ENCODE data around the gene C17orf50. TPM values are rescaled to one million over a fixed set of nuclear protein-coding genes. Genes with fewer than 3 reads are reported as not detected.
A peak's percentile ranks its signal among the peaks of the same experiment; 100 is the strongest.

The C17orf50 gene
- total RNA-seq, 4 donors from 2014 or later, result not detected

DNA sequence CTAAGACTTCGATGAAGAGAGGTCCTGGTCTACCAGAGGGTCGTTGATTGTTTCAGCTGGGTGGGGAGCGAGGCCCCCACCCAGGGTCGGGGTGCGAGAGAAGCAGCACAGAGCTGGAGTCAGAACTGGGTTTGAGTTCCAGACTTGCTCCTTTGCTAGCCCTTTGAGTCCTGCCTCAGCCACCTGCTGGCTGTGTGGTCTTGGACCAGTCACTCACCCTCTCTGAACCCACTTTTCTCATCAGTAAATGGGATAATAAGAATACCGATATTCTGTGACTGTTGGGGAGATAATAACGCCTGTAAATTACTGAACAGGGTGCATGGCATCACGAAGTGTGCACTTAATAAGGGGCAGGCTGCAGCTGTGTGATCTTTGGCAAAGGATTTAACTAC, 35.2 kb downstream of the C17orf50 start:
- 32% methylated on average over 8 of the region's 8 CpGs for WGBS
- Histone ChIP-seq H3K4me3 (peak overlapping the region; percentile 55), H3K27me3 (peaks cover 10% of the 10 kb centered on the region), H3K36me3 (no peaks in the 10 kb centered on the region), H3K4me1 (peaks cover 44% of the 10 kb centered on the region), H3K27ac (no peak overlapping the region), H3K9me3 (no peaks in the 10 kb centered on the region)
- TF ChIP-seq POLR2A (IDR thresholded peaks at IDR 0.05), result no peak
- TF ChIP-seq, protein P1, sequence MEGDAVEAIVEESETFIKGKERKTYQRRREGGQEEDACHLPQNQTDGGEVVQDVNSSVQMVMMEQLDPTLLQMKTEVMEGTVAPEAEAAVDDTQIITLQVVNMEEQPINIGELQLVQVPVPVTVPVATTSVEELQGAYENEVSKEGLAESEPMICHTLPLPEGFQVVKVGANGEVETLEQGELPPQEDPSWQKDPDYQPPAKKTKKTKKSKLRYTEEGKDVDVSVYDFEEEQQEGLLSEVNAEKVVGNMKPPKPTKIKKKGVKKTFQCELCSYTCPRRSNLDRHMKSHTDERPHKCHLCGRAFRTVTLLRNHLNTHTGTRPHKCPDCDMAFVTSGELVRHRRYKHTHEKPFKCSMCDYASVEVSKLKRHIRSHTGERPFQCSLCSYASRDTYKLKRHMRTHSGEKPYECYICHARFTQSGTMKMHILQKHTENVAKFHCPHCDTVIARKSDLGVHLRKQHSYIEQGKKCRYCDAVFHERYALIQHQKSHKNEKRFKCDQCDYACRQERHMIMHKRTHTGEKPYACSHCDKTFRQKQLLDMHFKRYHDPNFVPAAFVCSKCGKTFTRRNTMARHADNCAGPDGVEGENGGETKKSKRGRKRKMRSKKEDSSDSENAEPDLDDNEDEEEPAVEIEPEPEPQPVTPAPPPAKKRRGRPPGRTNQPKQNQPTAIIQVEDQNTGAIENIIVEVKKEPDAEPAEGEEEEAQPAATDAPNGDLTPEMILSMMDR (IDR thresholded peaks at IDR 0.05), result no peak
- no peak for TF ChIP-seq POLR2AphosphoS5 (IDR thresholded peaks at IDR 0.05)
- no peak for TF ChIP-seq EP300 (IDR thresholded peaks at IDR 0.05)
- no peak for DNase-seq (ENCODE audit: low spot score in 2 of 2)

DNA sequence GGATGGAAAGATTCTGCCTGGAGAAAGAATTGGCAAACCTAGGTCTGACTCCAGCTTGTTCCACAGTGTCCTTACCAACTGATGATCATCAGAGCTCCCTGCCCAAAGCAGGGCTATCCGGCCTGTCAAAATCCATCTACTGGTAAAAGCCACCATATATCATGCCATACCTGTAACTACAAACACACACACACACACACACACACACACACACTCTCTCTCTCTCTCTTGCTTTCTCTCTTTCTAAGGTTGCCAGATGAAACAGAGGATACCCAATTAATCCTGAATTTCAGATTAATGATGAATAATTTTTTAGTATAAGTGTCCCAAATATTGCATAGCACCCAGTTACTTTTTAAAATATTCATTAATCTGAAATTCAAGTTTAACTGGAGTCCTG, 36.3 kb downstream of the C17orf50 start:
- Histone ChIP-seq H3K9me3 (no peaks in the 10 kb centered on the region), H3K4me1 (peaks cover 50% of the 10 kb centered on the region), H3K4me3 (no peak overlapping the region), H3K27ac (no peak overlapping the region), H3K36me3 (no peaks in the 10 kb centered on the region), H3K27me3 (peaks cover 10% of the 10 kb centered on the region)
- no peak for DNase-seq (ENCODE audit: low spot score in 2 of 2)
- TF ChIP-seq, protein P1 (IDR thresholded peaks at IDR 0.05), result no peak
- TF ChIP-seq POLR2AphosphoS5 (IDR thresholded peaks at IDR 0.05), result no peak
- no peak for TF ChIP-seq EP300 (IDR thresholded peaks at IDR 0.05)
- no peak for TF ChIP-seq POLR2A (IDR thresholded peaks at IDR 0.05)
- WGBS, result 93% methylated on average over 1 of the region's 1 CpG

DNA sequence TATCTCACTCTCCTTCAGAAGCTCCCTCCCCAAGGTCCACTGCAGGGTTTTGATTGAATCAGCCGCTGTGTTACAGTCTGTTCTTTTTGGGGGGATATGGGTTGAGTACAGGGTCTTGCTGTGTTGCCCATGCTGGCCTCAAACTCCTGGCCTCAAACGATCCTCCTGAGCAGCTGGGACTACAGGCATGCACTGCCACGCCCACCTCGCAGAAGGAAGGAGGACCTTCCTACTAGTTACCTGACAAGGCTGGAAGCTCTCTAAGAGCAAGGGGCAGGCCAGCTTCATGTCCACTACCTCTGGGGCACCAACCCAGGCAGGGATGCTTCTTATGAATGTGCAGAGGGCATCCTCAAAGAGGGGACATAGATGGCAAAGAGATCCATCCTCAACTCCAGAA, 36.7 kb downstream of the C17orf50 start:
- Histone ChIP-seq H3K4me3 (no peak overlapping the region), H3K27me3 (peaks cover 10% of the 10 kb centered on the region), H3K4me1 (peaks cover 51% of the 10 kb centered on the region), H3K36me3 (no peaks in the 10 kb centered on the region), H3K27ac (no peak overlapping the region), H3K9me3 (no peaks in the 10 kb centered on the region)
- TF ChIP-seq, protein P1 (IDR thresholded peaks at IDR 0.05), result no peak
- no peak for DNase-seq (ENCODE audit: low spot score in 2 of 2)
- 52% methylated on average over 4 of the region's 4 CpGs for WGBS

DNA sequence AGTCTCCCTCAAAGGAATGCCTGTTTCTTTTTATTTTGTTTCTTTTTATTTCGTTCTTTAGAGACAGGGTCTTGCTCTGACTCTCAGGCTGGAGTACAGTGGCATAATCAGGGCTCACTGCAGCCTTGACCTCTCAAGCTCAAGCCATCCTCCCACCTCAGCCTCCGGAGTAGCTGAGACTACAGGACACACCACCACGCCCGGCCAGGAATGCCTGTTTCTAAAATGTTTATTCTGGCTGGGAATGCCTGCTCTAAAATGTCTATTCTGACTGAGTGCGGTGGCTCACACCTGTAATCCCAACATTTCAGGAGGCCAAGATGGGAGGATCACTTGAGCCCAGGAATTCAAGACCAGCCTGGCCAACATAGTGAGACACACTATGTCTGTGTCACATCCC, 37.2 kb downstream of the C17orf50 start:
- Histone ChIP-seq H3K27me3 (peaks cover 10% of the 10 kb centered on the region), H3K4me1 (peaks cover 46% of the 10 kb centered on the region), H3K27ac (no peak overlapping the region), H3K9me3 (no peaks in the 10 kb centered on the region), H3K36me3 (no peaks in the 10 kb centered on the region), H3K4me3 (no peak overlapping the region)
- peak in 1 of 2 donors; percentile 68 for DNase-seq (ENCODE audit: low spot score in 2 of 2)
- TF ChIP-seq POLR2AphosphoS5 (IDR thresholded peaks at IDR 0.05) (no peak), EP300 (IDR thresholded peaks at IDR 0.05) (no peak), POLR2A (IDR thresholded peaks at IDR 0.05) (no peak)
- TF ChIP-seq, protein P1 (IDR thresholded peaks at IDR 0.05), result no peak
- WGBS, result 73% methylated on average over 5 of the region's 5 CpGs

DNA sequence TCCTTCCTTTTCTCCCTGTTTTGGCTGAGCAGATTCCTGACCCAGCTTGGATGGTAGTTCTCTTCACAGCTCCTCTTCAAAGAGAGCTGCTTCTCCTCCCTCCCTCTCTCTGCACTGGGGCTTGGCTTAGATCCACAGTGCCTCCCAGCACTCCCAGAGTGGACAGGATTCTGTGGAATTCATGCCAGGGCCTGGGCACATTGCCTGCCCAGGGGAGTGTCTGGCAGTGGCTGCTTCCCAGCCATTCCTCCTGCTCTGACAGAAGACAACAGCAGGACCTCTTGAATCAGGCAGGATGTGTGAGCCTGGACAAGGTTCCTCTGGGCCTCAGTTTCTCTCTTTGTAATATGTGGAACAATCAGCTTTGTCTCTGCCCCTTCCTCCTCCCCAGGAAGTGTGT, 39.3 kb downstream of the C17orf50 start:
- H3K4me3 ChIP-seq, result no peak overlapping the region
- peaks cover 3% of the 10 kb centered on the region for H3K27me3 ChIP-seq
- no peak overlapping the region for H3K27ac ChIP-seq
- peaks cover 38% of the 10 kb centered on the region for H3K4me1 ChIP-seq
- TF ChIP-seq POLR2A (IDR thresholded peaks at IDR 0.05), result no peak
- no peak for TF ChIP-seq EP300 (IDR thresholded peaks at IDR 0.05)
- TF ChIP-seq, protein P1 (IDR thresholded peaks at IDR 0.05), result no peak
- TF ChIP-seq POLR2AphosphoS5 (IDR thresholded peaks at IDR 0.05), result no peak
- H3K36me3 ChIP-seq, result no peaks in the 10 kb centered on the region
- no peak for DNase-seq (ENCODE audit: low spot score in 2 of 2)
- no peaks in the 10 kb centered on the region for H3K9me3 ChIP-seq
